HepG2 (cell line): ENCODE measurements around the gene SLC7A4. TPM values are rescaled to one million over a fixed set of nuclear protein-coding genes. Genes with fewer than 3 reads are reported as not detected.

Experiments
- ATAC-seq: fragments of 200-7000 bp; cut with Tn5 transposase; 3 replicates; pipeline ENCODE4 v1.9.1; 2020; ENCODE audit warnings: mild to moderate bottlenecking, moderate library complexity
- BruUV-seq: library from RNA; stranded (reverse); fragments of 400-500 nt; replicated peaks from 2 replicates; lab custom pipeline; 2021; lab: Mats Ljungman, UMichigan
- CTCF ChIA-PET: fragments of 300-600 bp; formaldehyde crosslinking; extraction: SDS; loops from one replicate; lab custom pipeline; 2021; ENCODE audit warnings: low total read pairs, inconsistent platforms, low intra/inter-chr PET ratio; lab: Yijun Ruan, JAX
- POLR2A ChIA-PET: fragments of 350-600 bp; sonication (Branson Sonifier 250); formaldehyde crosslinking; loops from one replicate; lab custom pipeline; 2020; ENCODE audit warnings: antibody characterized with exemption, inconsistent platforms; lab: Yijun Ruan, JAX
- DNase-seq: peaks from one replicate; pipeline ENCODE4 v3.0.0-alpha.2; 2015; ENCODE audit warnings: low spot score
- FAIRE-seq: peaks from 3 replicates; lab custom pipeline; 2011; peaks lifted over from hg19 to GRCh38; lab: Jason Lieb, UNC
- H2AFZ ChIP-seq: one replicate; pipeline ENCODE4 v1.6.1; 2011; ENCODE audit warnings: low read length, inconsistent platforms
- H3K27ac ChIP-seq: fragments of 300-600 bp; 3 replicates; pipeline ENCODE4 v1.8.0; 2011; ENCODE audit warnings: mixed run types, mild to moderate bottlenecking, mixed read lengths, low read length, inconsistent platforms; ENCODE audit not compliant: insufficient read depth; ENCODE audit errors: extremely low read length
- H3K27me3 ChIP-seq, 2 experiments: fragments of 200-600 bp in 1 of 2; 2 replicates in 1 of 2; 3 replicates in 1 of 2; pipeline versions ENCODE4 v1.6.0 to v1.8.0; 2011; ENCODE audit warnings: low read length in 2 of 2, mild to moderate bottlenecking in 2 of 2, moderate library complexity in 2 of 2, inconsistent platforms in 1 of 2; ENCODE audit not compliant: insufficient read depth in 2 of 2, control insufficient read depth in 1 of 2
- H3K36me3 ChIP-seq, 2 experiments: fragments of 200-600 bp in 1 of 2; replicated peaks in 1 of 2; 2 replicates in 1 of 2; 3 replicates in 1 of 2; pipeline versions ENCODE4 v1.5.1 to v1.8.0; 2011; ENCODE audit warnings: low read length in 2 of 2, inconsistent platforms in 1 of 2; ENCODE audit not compliant: insufficient read depth in 2 of 2, control insufficient read depth in 1 of 2
- H3K4me1 ChIP-seq: 2 replicates; pipeline ENCODE4 v1.5.1; 2012; ENCODE audit warnings: low read length, inconsistent platforms; ENCODE audit not compliant: insufficient read depth
- H3K4me2 ChIP-seq: 2 replicates; pipeline ENCODE4 v1.6.0; 2011; ENCODE audit warnings: low read depth, low read length, inconsistent platforms
- H3K4me3 ChIP-seq, 3 experiments: fragments of 200-600 bp in 1 of 3; sonication (generic), shearing (Covaris generic) in 1 of 3; replicated peaks in 1 of 3; 2 replicates each; pipeline ENCODE4 v1.5.1; 2011 to 2016; ENCODE audit warnings: low read length in 3 of 3, inconsistent platforms in 2 of 3, low read depth in 2 of 3, mild to moderate bottlenecking in 2 of 3, control low read depth in 1 of 3, mixed read lengths in 1 of 3; ENCODE audit not compliant: insufficient read depth in 1 of 3
- H3K79me2 ChIP-seq: one replicate; pipeline ENCODE4 v1.6.1; 2011; ENCODE audit warnings: low read length, inconsistent platforms; ENCODE audit not compliant: insufficient read depth
- H3K9ac ChIP-seq: 2 replicates; pipeline ENCODE4 v1.6.0; 2011; ENCODE audit warnings: mild to moderate bottlenecking, low read depth, low read length, inconsistent platforms; ENCODE audit not compliant: insufficient read depth
- H3K9me3 ChIP-seq: 2 replicates; pipeline ENCODE4 v1.5.1; 2012; ENCODE audit warnings: mild to moderate bottlenecking, low read length
- H4K20me1 ChIP-seq: 2 replicates; pipeline ENCODE4 v1.6.0; 2011; ENCODE audit warnings: inconsistent platforms, mild to moderate bottlenecking, low read length, moderate library complexity; ENCODE audit not compliant: insufficient read depth
- CBFB ChIP-seq: sonication (generic); formaldehyde crosslinking; IDR thresholded peaks from 2 replicates; pipeline ENCODE4 v1.4.0; 2020; ENCODE audit warnings: missing genetic modification reagents
- CREB3 ChIP-seq: sonication (generic); formaldehyde crosslinking; IDR thresholded peaks from 2 replicates; pipeline ENCODE4 v1.5.0; 2020; ENCODE audit warnings: missing genetic modification reagents
- ELF3 ChIP-seq: IDR thresholded peaks from 2 replicates; pipeline ENCODE4 v1.6.1; 2016; ENCODE audit warnings: missing genetic modification reagents, missing compliant biosample characterization
- GATAD1 ChIP-seq: IDR thresholded peaks from 2 replicates; pipeline ENCODE4 v1.6.1; 2016; ENCODE audit warnings: missing genetic modification reagents, missing compliant biosample characterization
- KAT2B ChIP-seq: fragments of 150-350 bp; IDR thresholded peaks from 2 replicates; pipeline ENCODE4 v1.6.1; 2014; ENCODE audit warnings: low read depth, low read length, borderline replicate concordance
- MNT ChIP-seq: fragments of 450-650 bp; IDR thresholded peaks from 2 replicates; pipeline ENCODE4 v1.6.1; 2016
- REXO4 ChIP-seq: sonication (generic); formaldehyde crosslinking; IDR thresholded peaks from 2 replicates; pipeline ENCODE4 v1.8.0; 2022; ENCODE audit warnings: missing genetic modification reagents, mild to moderate bottlenecking, borderline replicate concordance
- ZBTB33 ChIP-seq: sonication (generic); formaldehyde crosslinking; IDR thresholded peaks from 2 replicates; pipeline ENCODE4 v1.4.0; 2020; ENCODE audit warnings: missing genetic modification reagents
- ZNF253 ChIP-seq: sonication (generic); formaldehyde crosslinking; IDR thresholded peaks from 2 replicates; pipeline ENCODE4 v1.8.0; 2022; ENCODE audit warnings: mild to moderate bottlenecking, missing genetic modification reagents, borderline replicate concordance
- ZNF713 ChIP-seq: sonication (generic); formaldehyde crosslinking; IDR thresholded peaks from 2 replicates; pipeline ENCODE4 v1.4.0; 2020; ENCODE audit warnings: mild to moderate bottlenecking, missing genetic modification reagents
- ZNF850 ChIP-seq: sonication (generic); formaldehyde crosslinking; conservative IDR thresholded peaks from 2 replicates; pipeline ENCODE4 v1.9.0; 2021; ENCODE audit warnings: mild to moderate bottlenecking, missing genetic modification reagents
- WGBS: methylation state at CpG from one replicate; pipeline ENCODE4 v1.1.6; 2017; ENCODE audit warnings: low lambda C conversion rate; 5-methylcytosine and 5-hydroxymethylcytosine counted together
- in situ Hi-C: cut with HindIII; loops from 2 replicates; pipeline ENCODE4 v1.10.0; 2017; ENCODE audit warnings: low pct_unique_long_range_greater_than_20kb; ENCODE audit not compliant: extremely low pct_ligation_motif_present
- intact Hi-C: fragments of 100-400 bp; cut with micrococcal nuclease; formaldehyde crosslinking; loops from one replicate; pipeline ENCODE4 v1.10.0; 2022; ENCODE audit not compliant: unreplicated experiment
- polyA plus RNA-seq, 8 experiments: library from polyadenylated mRNA; depleted of rRNA in 3 of 8; stranded (reverse) in 7 of 8; unstranded in 1 of 8; fragments of >200 nt; fragmentation: Illumina TruSeq in 4 of 8; extraction: Trizol in 4 of 8; gene quantifications; 2 replicates each; pipeline versions ENCODE4 v1.2.1 to v1.2.3, GENCODE V29; 2011 to 2016; ENCODE audit warnings: low read depth in 4 of 8, missing spikeins in 1 of 8, mixed read lengths in 1 of 8; ENCODE audit not compliant: insufficient read depth in 1 of 8
- total RNA-seq, 5 experiments: library from RNA; depleted of rRNA; stranded (reverse); fragments of >200 nt; fragmentation: Illumina TruSeq; extraction: Trizol; gene quantifications; 2 replicates each; pipeline ENCODE4 v1.2.3, GENCODE V29; 2016; ENCODE audit warnings: low read depth in 1 of 5

Gene SLC7A4
- total and polyA plus RNA-seq, 2 of the 13 experiments (the other 11 are each of a cell fraction or from before 2014, with no cell fraction given): not detected

GRCh38 chr22:21073482-21073881 is 41.1 kb upstream of the SLC7A4 start:
- Histone ChIP-seq H3K4me3 (no peak overlapping the region), H3K27me3 (peaks cover 4 to 34% of the 10 kb centered on the region in 2 experiments; a peak in 4 of 5 replicates), H2AFZ (no peak overlapping the region), H3K4me2 (no peak overlapping the region), H3K9me3 (no peaks in the 10 kb centered on the region), H3K9ac (no peak overlapping the region), H3K4me1 (peaks cover 9% of the 10 kb centered on the region), H3K27ac (no peak overlapping the region), H3K36me3 (no peaks in the 10 kb centered on the region), H3K79me2 (no peaks in the 10 kb centered on the region), H4K20me1 (no peaks in the 10 kb centered on the region)
- no peak for DNase-seq
- in situ Hi-C loops: no loop called here
- WGBS: 88% methylated on average over 5 of the region's 5 CpGs
- ChIA-PET CTCF (no interaction called here), POLR2A (no interaction called here)
- TF ChIP-seq ELF3 (CRISPR knock-in tag): no peak
- no peak for ATAC-seq
- FAIRE-seq: no peak
- intact Hi-C loops: no loop called here
- no TSS peak for BruUV-seq

- BruUV-seq: no TSS peak
Measured at GRCh38 chr22:21073023-21073422, 40.7 kb upstream of the SLC7A4 start.

More at GRCh38 chr22:21073023-21073422, 40.7 kb upstream of the SLC7A4 start:
- Histone ChIP-seq H3K9me3 (no peaks in the 10 kb centered on the region), H2AFZ (no peak overlapping the region), H3K4me3 (no peak overlapping the region), H3K4me2 (no peak overlapping the region), H3K79me2 (no peaks in the 10 kb centered on the region), H3K27ac (no peak overlapping the region), H3K9ac (no peak overlapping the region), H3K4me1 (peaks cover 9% of the 10 kb centered on the region), H3K27me3 (peaks cover 3 to 29% of the 10 kb centered on the region in 2 experiments; a peak in 4 of 5 replicates), H3K36me3 (no peaks in the 10 kb centered on the region), H4K20me1 (no peaks in the 10 kb centered on the region)
- intact Hi-C loops: no loop called here
- TF ChIP-seq ZNF253 (no peak), ZBTB33 (CRISPR knock-in tag) (no peak), KAT2B (no peak), ZNF850 (CRISPR knock-in tag) (no peak), CREB3 (CRISPR knock-in tag) (no peak), GATAD1 (no peak), CBFB (no peak), MNT (no peak), REXO4 (CRISPR knock-in tag) (no peak), ZNF713 (no peak)
- in situ Hi-C loops: no loop called here
- 19% methylated on average over 3 of the region's 3 CpGs for WGBS
- no peak for ATAC-seq
- POLR2A ChIA-PET: no interaction called here
- FAIRE-seq: no peak
- DNase-seq: no peak
- CTCF ChIA-PET: no interaction called here
